OCI-LY1 (cell line): ENCODE measurements around the gene PRR18.

Source experiments
- H2AFZ ChIP-seq: fragments of 200-600 bp; sonication (generic), shearing (Covaris generic); 2 replicates; pipeline ENCODE4 v1.6.0; 2014; ENCODE audit warnings: antibody characterized with exemption, mild to moderate bottlenecking, low read length
- H3F3A ChIP-seq: fragments of 200-600 bp; sonication (generic), shearing (Covaris generic); 2 replicates; pipeline ENCODE4 v1.6.0; 2014; ENCODE audit warnings: mild to moderate bottlenecking, antibody characterized with exemption, low read length, moderate library complexity; ENCODE audit not compliant: insufficient read depth
- H3K27ac ChIP-seq: fragments of 200-600 bp; sonication (generic); 2 replicates; pipeline ENCODE4 v1.5.1; 2014; ENCODE audit warnings: low read length, mixed run types, mild to moderate bottlenecking, low read depth; ENCODE audit not compliant: poor library complexity, severe bottlenecking
- H3K27me3 ChIP-seq: fragments of 200-600 bp; sonication (generic); 2 replicates; pipeline ENCODE4 v1.6.0; 2014; ENCODE audit warnings: antibody characterized with exemption, mild to moderate bottlenecking, low read length, moderate library complexity; ENCODE audit not compliant: insufficient read depth
- H3K36me3 ChIP-seq: fragments of 200-600 bp; sonication (generic); 2 replicates; pipeline ENCODE4 v1.6.1; 2014; ENCODE audit warnings: mild to moderate bottlenecking, antibody characterized with exemption, low read length, moderate library complexity, mixed read lengths; ENCODE audit not compliant: insufficient read depth
- H3K4me1 ChIP-seq: fragments of 200-600 bp; sonication (generic); 2 replicates; pipeline ENCODE4 v1.5.1; 2014; ENCODE audit warnings: mild to moderate bottlenecking, low read length, moderate library complexity; ENCODE audit not compliant: insufficient read depth, severe bottlenecking
- H3K4me2 ChIP-seq: fragments of 200-600 bp; sonication (generic), shearing (Covaris generic); 2 replicates; pipeline ENCODE4 v1.6.1; 2014; ENCODE audit warnings: low read length
- H3K4me3 ChIP-seq: fragments of 200-600 bp; sonication (generic); 2 replicates; pipeline ENCODE4 v1.5.1; 2014; ENCODE audit warnings: low read length, low read depth, mild to moderate bottlenecking, mixed read lengths; ENCODE audit not compliant: poor library complexity, severe bottlenecking
- H3K79me2 ChIP-seq: fragments of 200-600 bp; shearing (Covaris generic); 2 replicates; pipeline ENCODE4 v1.6.1; 2016; ENCODE audit warnings: mixed run types, low read length, mixed read lengths; ENCODE audit not compliant: insufficient read depth
- H3K9ac ChIP-seq: fragments of 200-600 bp; sonication (generic), shearing (Covaris generic); 2 replicates; pipeline ENCODE4 v1.6.1; 2014; ENCODE audit warnings: mild to moderate bottlenecking, low read length, mixed read lengths
- H3K9me2 ChIP-seq: fragments of 200-600 bp; sonication (generic), shearing (Covaris generic); 2 replicates; pipeline ENCODE4 v1.6.1; 2014; ENCODE audit warnings: low read depth, mild to moderate bottlenecking, low read length, mixed read lengths
- H3K9me3 ChIP-seq: fragments of 200-600 bp; shearing (Covaris generic); 2 replicates; pipeline ENCODE4 v1.6.1; 2014; ENCODE audit warnings: low read length, mixed read lengths
- H4K20me1 ChIP-seq: fragments of 200-600 bp; sonication (generic), shearing (Covaris generic); 2 replicates; pipeline ENCODE4 v1.6.0; 2016; ENCODE audit warnings: mild to moderate bottlenecking, low read length; ENCODE audit not compliant: insufficient read depth
- CTCF ChIP-seq: fragments of 200-600 bp; sonication (generic), shearing (Covaris generic); IDR thresholded peaks from 2 replicates; pipeline ENCODE4 v1.5.1; 2017; ENCODE audit warnings: mild to moderate bottlenecking, antibody characterized with exemption, low read length, moderate library complexity, mixed read lengths
- EZH2 ChIP-seq: fragments of 200-600 bp; sonication (generic), shearing (Covaris generic); IDR thresholded peaks from 2 replicates; pipeline ENCODE4 v1.8.0; 2017; ENCODE audit warnings: borderline replicate concordance, mixed run types, mild to moderate bottlenecking, antibody characterized with exemption, low read length, moderate library complexity, mixed read lengths

The PRR18 gene

GRCh38 chr6:166323395-166323794 is 15.2 kb upstream of the PRR18 start:
- Histone ChIP-seq H3K36me3 (peaks cover 50% of the 10 kb centered on the region), H2AFZ (no peak overlapping the region), H3K79me2 (no peaks in the 10 kb centered on the region), H3K9me3 (no peaks in the 10 kb centered on the region), H3K4me2 (no peak overlapping the region), H3K4me3 (no peak overlapping the region), H3F3A (no peaks in the 10 kb centered on the region), H4K20me1 (no peaks in the 10 kb centered on the region), H3K9ac (no peak overlapping the region), H3K27ac (no peak overlapping the region), H3K4me1 (peaks cover 6% of the 10 kb centered on the region), H3K9me2 (no peaks in the 10 kb centered on the region), H3K27me3 (no peaks in the 10 kb centered on the region)
- no peak for TF ChIP-seq EZH2
- no peak for TF ChIP-seq CTCF

GRCh38 chr6:166318649-166319600 is 10.7 kb upstream of the PRR18 start:
- Histone ChIP-seq H3K9me2 (no peaks in the 10 kb centered on the region), H3K27ac (no peak overlapping the region), H2AFZ (no peak overlapping the region), H3K4me2 (no peak overlapping the region), H3K9me3 (no peaks in the 10 kb centered on the region), H3F3A (no peaks in the 10 kb centered on the region), H3K9ac (no peak overlapping the region), H4K20me1 (no peaks in the 10 kb centered on the region), H3K4me3 (no peak overlapping the region), H3K36me3 (peaks cover 17% of the 10 kb centered on the region), H3K79me2 (no peaks in the 10 kb centered on the region), H3K4me1 (no peaks in the 10 kb centered on the region), H3K27me3 (no peaks in the 10 kb centered on the region)
- TF ChIP-seq EZH2: no peak
- TF ChIP-seq CTCF: no peak

GRCh38 chr6:166318227-166318626 is 10.0 kb upstream of the PRR18 start:
- Histone ChIP-seq H3K9ac (no peak overlapping the region), H3K9me2 (no peaks in the 10 kb centered on the region), H3K4me2 (no peak overlapping the region), H3K9me3 (no peaks in the 10 kb centered on the region), H3K4me1 (no peaks in the 10 kb centered on the region), H2AFZ (no peak overlapping the region), H4K20me1 (no peaks in the 10 kb centered on the region), H3K27ac (no peak overlapping the region), H3K79me2 (no peaks in the 10 kb centered on the region), H3F3A (no peaks in the 10 kb centered on the region), H3K36me3 (peaks cover 12% of the 10 kb centered on the region), H3K4me3 (no peak overlapping the region), H3K27me3 (no peaks in the 10 kb centered on the region)
- TF ChIP-seq CTCF: no peak
- no peak for TF ChIP-seq EZH2
